Testis (tissue), 3 donors: Measurements from ENCODE around the gene C2orf49. TPM values are rescaled to one million over a fixed set of nuclear protein-coding genes. Genes with fewer than 3 reads are reported as not detected.

Experiments
- DNase-seq: peaks from one replicate; pipeline ENCODE4 v3.0.0-alpha.2; 2019
- H3K27ac ChIP-seq, 2 donors: fragments of 200-600 bp; sonication (generic); one replicate each; pipeline ENCODE4 v1.5.1; 2019
- H3K27me3 ChIP-seq: fragments of 200-600 bp; sonication (generic); one replicate; pipeline ENCODE4 v1.5.1; 2019
- H3K36me3 ChIP-seq: fragments of 200-600 bp; sonication (generic); one replicate; pipeline ENCODE4 v1.5.1; 2017; ENCODE audit warnings: low read depth; ENCODE audit errors: missing control alignments
- H3K4me1 ChIP-seq: fragments of 200-600 bp; sonication (generic); one replicate; pipeline ENCODE4 v1.5.1; 2019
- H3K4me3 ChIP-seq, 2 donors: fragments of 200-600 bp; sonication (generic); one replicate each; pipeline ENCODE4 v1.5.1; 2017 to 2019
- H3K9me3 ChIP-seq: fragments of 200-600 bp; sonication (generic); one replicate; pipeline ENCODE4 v1.5.1; 2017
- POLR2A ChIP-seq: fragments of 450-650 bp; IDR thresholded peaks from one replicate; pipeline ENCODE4 v1.6.1; 2017; ENCODE audit warnings: antibody characterized with exemption, mild to moderate bottlenecking, moderate library complexity
- WGBS, 2 donors: methylation state at CpG; one replicate each; pipeline ENCODE4 v1.1.5; 2018; 5-methylcytosine and 5-hydroxymethylcytosine counted together
- intact Hi-C: fragments of 100-400 bp; cut with DNase I; formaldehyde crosslinking; loops from one replicate; pipeline ENCODE4 v1.15.1; 2023; ENCODE audit warnings: low total_unique reads
- polyA plus RNA-seq: library from polyadenylated mRNA; stranded (reverse); fragments of 350-450 nt; fragmentation: Illumina TruSeq; extraction: RNeasy Lipid Tissue Mini Kit (QIAGEN cat#74804); gene quantifications from one replicate; pipeline ENCODE4 v1.2.3, GENCODE V29; 2014; ENCODE audit warnings: low read depth, low replicate concordance; ENCODE audit not compliant: insufficient read depth
- total RNA-seq, 2 donors: library from RNA; depleted of rRNA; stranded (reverse); fragments of >200 nt; gene quantifications; one replicate each; pipeline ENCODE4 v1.2.3, GENCODE V29; 2016
- TF ChIP-seq, protein P1 (sequence below), 3 experiments: fragments of 450-650 bp in 2 of 3; fragments of 200-600 bp in 1 of 3; sonication (generic) in 1 of 3; IDR thresholded peaks; one replicate each; pipeline ENCODE4 v1.5.1; 2016 to 2019; ENCODE audit warnings: antibody characterized with exemption in 3 of 3, mild to moderate bottlenecking in 2 of 3, moderate library complexity in 1 of 3

C2orf49 gene
- total and polyA plus RNA-seq, 3 donors from 2014 or later, result 28.5 to 35.4 (median 32.6) TPM

DNA sequence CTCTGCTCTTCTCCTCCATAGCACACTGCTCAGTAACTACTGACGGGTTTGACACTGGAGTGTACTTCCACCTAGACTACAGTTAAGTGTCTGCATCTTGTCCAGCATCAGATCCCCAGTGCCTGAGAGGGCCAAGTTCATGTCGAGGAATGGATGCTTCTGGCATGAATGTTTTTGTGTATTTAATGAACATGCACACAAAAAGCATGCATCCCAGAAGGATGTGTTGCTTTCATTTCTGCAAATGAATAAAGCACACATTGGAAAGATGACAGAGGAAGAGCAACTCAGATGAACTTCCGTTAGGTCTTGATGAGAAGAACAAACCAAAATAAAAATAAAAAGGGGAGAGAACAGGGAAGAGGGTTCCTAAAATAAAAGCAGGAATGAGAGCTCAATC is 27.9 kb downstream of the C2orf49 start:
- intact Hi-C loops, result loop anchor here (5.0 kb wide), 1 partner anchor 152 kb away; no protein-coding TSS in a partner anchor
- 65 to 75% methylated on average over 3 of the region's 3 CpGs for WGBS, 2 donors
- no peak for DNase-seq
- Histone ChIP-seq H3K9me3 (no peaks in the 10 kb centered on the region), H3K27ac (no peak overlapping the region), H3K4me1 (peaks cover 14% of the 10 kb centered on the region), H3K4me3 (no peak overlapping the region), H3K36me3 (no peaks in the 10 kb centered on the region), H3K27me3 (no peaks in the 10 kb centered on the region)
- no peak for TF ChIP-seq POLR2A
- TF ChIP-seq, protein P1, sequence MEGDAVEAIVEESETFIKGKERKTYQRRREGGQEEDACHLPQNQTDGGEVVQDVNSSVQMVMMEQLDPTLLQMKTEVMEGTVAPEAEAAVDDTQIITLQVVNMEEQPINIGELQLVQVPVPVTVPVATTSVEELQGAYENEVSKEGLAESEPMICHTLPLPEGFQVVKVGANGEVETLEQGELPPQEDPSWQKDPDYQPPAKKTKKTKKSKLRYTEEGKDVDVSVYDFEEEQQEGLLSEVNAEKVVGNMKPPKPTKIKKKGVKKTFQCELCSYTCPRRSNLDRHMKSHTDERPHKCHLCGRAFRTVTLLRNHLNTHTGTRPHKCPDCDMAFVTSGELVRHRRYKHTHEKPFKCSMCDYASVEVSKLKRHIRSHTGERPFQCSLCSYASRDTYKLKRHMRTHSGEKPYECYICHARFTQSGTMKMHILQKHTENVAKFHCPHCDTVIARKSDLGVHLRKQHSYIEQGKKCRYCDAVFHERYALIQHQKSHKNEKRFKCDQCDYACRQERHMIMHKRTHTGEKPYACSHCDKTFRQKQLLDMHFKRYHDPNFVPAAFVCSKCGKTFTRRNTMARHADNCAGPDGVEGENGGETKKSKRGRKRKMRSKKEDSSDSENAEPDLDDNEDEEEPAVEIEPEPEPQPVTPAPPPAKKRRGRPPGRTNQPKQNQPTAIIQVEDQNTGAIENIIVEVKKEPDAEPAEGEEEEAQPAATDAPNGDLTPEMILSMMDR (IDR thresholded peaks at IDR 0.05), result no peak

DNA sequence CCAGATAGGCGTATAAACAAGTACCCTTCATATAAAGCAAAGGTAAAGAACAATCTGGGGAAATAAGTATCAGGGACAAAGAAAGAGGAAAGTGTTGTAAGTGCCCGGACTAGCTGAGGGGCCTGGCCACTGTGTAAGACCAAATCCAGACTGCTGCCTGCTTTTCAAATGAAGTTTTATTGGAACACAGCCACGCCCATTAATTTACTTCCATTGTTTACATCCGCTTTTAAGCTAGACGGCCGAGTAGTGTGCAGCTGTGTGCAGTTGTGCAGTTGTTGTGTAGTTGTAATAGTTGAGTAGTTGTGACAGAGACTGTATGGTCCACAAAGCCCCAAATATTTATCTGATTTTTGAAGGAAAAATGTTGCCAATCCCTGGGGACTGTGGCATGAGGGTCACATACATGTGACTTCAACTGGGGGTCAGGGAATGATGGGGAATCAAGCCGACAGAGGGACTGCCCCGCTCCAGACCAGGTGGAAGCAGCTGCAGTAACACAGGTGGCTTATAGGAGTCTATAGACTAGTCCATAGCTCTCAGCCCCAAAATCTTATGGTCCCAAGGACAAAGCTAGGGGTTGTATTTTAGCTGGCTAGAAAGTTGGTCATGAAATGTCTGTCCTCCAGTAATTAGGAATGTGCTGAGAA is 31.5 kb downstream of the C2orf49 start:
- 73 to 77% methylated on average over 8 of the region's 8 CpGs for WGBS, 2 donors
- H3K9me3 ChIP-seq, result no peaks in the 10 kb centered on the region

DNA sequence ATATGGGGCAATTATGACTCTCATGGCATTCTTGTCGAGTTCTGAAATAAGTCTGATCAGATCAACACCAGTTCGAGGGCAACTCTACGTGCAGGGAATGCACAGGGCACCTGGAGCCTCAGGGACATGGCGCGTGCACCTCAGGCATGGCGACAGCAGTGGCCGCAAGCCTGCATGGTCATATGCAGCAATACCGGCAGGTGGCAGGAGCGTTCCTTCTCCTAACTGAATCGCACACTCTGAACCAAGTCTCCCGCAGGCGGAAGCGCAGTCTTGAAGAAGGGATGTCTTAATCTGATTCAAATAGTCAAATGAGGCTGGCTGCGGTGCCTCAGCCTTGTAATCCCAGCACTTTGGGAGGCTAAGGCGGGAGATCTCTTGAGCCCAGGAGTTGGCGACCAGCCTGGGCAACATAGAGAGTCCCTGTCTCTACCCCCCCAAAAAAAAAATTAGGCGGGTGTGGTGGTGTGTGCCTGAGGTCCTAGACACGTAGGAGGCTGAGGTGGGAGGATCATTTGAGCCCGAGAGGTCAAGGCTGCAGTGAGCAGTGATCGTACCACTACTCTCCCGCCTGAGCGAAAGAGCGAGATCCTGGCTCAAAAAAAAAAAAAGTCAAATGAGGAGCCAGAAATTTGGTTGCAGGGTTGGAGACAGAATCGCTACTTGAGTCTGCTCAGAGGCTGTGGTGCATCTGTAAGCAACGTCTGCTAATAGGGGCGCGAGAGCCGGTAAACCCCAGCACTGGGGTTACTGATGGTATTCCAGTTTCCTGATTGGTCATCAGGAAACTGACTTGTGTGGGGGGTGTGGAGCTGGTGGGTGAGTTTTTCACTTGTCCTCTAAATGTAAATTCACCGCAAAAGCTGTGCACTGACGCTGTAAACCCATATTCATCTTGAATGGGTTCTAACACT is 32.7 kb downstream of the C2orf49 start:
- 13 to 15% methylated on average over 29 to 30 of the region's 30 CpGs for WGBS, 2 donors
- DNase-seq, result peak; percentile 95
- H3K9me3 ChIP-seq, result no peaks in the 10 kb centered on the region
- no peaks in the 10 kb centered on the region for H3K27me3 ChIP-seq
- H3K36me3 ChIP-seq, result no peaks in the 10 kb centered on the region
- peaks cover 56% of the 10 kb centered on the region for H3K4me1 ChIP-seq
- H3K27ac ChIP-seq, result peak overlapping the region in 1 of 2 donors; percentile 65
- intact Hi-C loops, result loop anchor here (5.0 to 10.0 kb wide), 2 partner anchors 125 to 147 kb away; no protein-coding TSS in a partner anchor
- TF ChIP-seq POLR2A, result no peak
- TF ChIP-seq, protein P1 (IDR thresholded peaks at IDR 0.05), result peak; percentile 78 to 93 (median 88)
- no peak overlapping the region for H3K4me3 ChIP-seq

More for the DNA sequence above, 31.5 kb downstream of the C2orf49 start:
- no peaks in the 10 kb centered on the region for H3K27me3 ChIP-seq
- H3K27ac ChIP-seq, result peak overlapping the region in 1 of 2 donors; percentile 65
- no peaks in the 10 kb centered on the region for H3K36me3 ChIP-seq
- peak; percentile 6 for DNase-seq
- H3K4me1 ChIP-seq, result peaks cover 44% of the 10 kb centered on the region
- intact Hi-C loops, result loop anchor here (5.0 kb wide), 1 partner anchor 148 kb away; no protein-coding TSS in a partner anchor
- TF ChIP-seq, protein P1 (IDR thresholded peaks at IDR 0.05), result no peak
- TF ChIP-seq POLR2A, result no peak
- no peak overlapping the region for H3K4me3 ChIP-seq

DNA sequence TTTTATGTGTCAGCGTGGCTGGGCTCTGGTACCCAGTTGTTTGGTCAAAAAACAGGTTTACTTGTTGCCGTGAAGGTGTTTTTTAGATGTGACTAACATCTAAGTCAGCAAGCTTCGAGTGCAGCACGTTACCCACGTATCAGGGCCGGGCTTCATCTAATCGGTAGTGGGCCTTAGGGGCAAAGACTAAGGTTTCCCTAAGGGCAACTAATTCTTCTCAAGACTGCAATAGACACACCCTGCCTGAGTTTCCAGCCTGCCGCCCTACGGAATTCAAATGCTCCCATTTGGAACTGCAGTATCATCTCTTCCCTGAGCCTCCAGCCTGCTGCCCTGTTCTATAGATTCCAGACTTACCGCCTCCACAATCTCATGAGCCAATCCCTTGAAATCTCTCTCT is 33.8 kb downstream of the C2orf49 start:
- H3K9me3 ChIP-seq, result no peaks in the 10 kb centered on the region
- TF ChIP-seq, protein P1 (IDR thresholded peaks at IDR 0.05), result no peak
- TF ChIP-seq POLR2A, result no peak
- H3K27ac ChIP-seq, result peak overlapping the region; percentile 36 to 65
- peak; percentile 11 for DNase-seq
- intact Hi-C loops, result loop anchor here (10.0 kb wide), 1 partner anchor 124 kb away; no protein-coding TSS in a partner anchor
- WGBS, 2 donors, result 54 to 66% methylated on average over 10 of the region's 10 CpGs
- H3K27me3 ChIP-seq, result no peaks in the 10 kb centered on the region
- H3K4me3 ChIP-seq, result no peak overlapping the region
- H3K36me3 ChIP-seq, result no peaks in the 10 kb centered on the region
- peaks cover 63% of the 10 kb centered on the region for H3K4me1 ChIP-seq
